GM19193 (cell line): ENCODE results near the gene RALBP1.

Source experiments
- POLR2A ChIP-seq: IDR thresholded peaks from 4 replicates; pipeline ENCODE4 v1.6.1; 2011; ENCODE audit not compliant: insufficient read depth, insufficient read length; ENCODE audit errors: extremely low read depth

The RALBP1 gene

DNA sequence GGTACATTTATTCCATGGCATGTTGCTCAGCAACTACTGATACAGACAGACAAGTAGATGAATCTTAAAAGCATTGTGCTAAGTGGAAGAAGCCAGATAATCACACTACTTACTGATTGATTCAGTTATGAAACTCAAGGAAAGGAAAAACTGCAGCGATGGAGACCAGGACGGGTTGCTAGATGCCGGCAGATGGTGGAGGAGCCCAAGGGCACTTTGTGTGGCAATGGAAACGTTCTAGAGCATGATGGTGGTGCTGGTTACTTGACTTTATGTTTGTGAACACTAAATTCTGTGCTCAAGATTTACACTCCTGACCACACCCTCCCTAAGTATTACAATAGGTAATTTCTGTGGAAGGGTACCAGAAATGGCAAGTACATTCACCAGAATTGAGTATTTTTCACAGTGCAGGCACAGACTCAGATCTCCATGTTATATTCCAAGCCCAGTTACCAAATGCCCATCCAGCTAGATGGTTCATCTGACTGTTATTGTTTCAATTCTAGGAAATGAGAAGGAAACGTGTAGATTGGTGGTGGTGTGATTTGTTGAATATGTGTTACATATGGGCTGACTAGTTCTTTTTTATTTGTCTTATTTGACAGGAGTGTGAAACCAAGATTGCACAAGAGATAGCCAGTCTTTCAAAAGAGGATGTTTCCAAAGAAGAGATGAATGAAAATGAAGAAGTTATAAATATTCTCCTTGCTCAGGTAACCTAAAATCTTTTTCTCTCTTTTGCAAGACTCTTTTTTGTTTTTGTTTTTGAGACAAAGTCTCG lies 55.1 kb downstream of the RALBP1 start:
- TF ChIP-seq POLR2A, result no peak

DNA sequence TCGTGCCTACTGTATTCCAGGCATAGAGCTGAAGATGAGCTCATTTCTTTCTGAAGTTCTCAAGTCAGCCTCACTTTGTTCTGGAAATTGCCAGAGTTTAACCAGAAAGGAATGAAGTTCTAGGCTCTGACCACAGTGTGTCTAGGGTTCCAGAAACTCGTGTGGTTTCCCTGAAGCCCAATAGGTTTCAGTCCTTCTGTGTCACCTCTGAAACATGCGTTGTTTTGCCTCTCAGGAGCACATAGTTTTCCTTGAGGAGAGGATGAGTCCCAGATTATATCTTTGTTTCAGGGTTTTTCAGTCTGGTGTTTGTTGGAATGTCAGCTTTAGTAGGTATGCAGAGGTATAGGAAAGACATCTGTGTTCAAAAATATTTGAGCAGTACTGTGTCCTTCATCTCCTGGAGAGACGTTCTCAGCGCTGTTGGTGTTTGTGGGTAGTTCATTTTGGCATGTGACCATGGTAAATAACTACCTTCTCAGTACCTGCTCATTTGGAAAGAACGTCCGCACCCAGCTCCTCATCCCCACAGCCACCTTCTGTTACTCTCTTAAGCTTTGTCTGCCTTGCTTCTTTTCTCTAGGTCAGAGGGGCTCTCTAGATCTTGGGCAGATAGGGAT lies 56.6 kb downstream of the RALBP1 start:
- TF ChIP-seq POLR2A, result no peak

GRCh38 chr18:9534844-9535243 lies 59.5 kb downstream of the RALBP1 start:
- TF ChIP-seq POLR2A, result no peak

- TF ChIP-seq POLR2A, result no peak
Observed at GRCh38 chr18:9535430-9535991, 60.2 kb downstream of the RALBP1 start.

- no peak for TF ChIP-seq POLR2A
Observed at GRCh38 chr18:9536354-9537152, 61.2 kb downstream of the RALBP1 start.

GRCh38 chr18:9537677-9538076 lies 62.4 kb downstream of the RALBP1 start:
- no peak for TF ChIP-seq POLR2A

- TF ChIP-seq POLR2A, result no peak
Observed at GRCh38 chr18:9539283-9539682, 64.0 kb downstream of the RALBP1 start.

DNA sequence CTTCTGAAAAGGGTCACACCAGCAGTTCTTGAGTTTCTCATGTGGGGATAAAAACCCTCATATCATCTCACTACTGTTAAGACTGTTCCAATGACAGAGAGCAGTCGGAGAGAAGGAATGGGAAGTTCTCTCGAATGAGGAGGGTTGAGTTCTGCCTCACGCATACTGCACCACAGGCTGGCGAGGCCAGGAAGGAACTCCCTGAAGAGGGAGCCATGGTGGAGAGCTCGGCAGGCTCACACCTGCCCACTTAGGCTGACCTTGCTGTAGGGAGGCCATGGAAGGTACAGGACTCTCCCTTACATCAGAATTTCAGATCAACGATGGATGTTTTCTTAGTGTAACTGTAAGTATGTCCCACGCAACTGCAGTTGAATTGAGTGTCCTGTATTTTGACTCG lies 64.6 kb downstream of the RALBP1 start:
- TF ChIP-seq POLR2A, result no peak

DNA sequence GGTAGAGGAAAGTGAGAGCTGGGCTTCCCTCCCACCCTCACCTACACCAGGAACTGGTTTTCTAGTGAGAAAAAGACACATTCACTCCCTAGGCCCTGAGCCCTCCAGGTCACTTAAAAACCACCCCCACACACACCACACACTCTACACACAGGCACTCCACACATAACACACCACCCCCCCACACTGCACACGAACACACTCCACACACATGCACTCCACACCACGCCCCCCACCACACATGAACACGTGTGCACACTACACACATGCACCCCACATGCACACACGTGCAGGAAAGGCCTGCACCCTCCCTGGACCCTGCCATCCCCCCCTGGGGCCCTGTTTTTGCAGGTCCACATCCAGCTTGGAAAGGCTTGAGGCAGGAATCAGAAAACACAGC lies 67.6 kb downstream of the RALBP1 start:
- TF ChIP-seq POLR2A, result no peak

DNA sequence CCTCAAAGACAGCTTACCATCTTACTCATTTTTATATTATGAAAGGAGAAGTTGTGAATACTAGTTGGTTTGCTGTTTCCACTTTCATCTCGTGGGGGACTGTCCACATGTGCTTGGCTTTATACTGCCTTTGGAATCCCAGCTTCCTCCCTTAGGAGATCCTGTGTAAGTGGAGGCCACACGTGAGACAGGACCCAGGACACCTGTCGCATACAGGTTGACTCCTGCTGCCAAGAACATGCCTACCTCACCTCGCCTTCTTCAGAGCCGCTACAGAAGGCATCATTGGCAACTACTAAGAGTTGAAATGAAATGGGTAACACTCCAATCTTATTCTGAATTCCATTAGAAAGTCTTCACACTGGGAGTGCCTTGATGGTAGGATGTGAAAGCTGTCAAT lies 69.7 kb downstream of the RALBP1 start:
- TF ChIP-seq POLR2A, result no peak

DNA sequence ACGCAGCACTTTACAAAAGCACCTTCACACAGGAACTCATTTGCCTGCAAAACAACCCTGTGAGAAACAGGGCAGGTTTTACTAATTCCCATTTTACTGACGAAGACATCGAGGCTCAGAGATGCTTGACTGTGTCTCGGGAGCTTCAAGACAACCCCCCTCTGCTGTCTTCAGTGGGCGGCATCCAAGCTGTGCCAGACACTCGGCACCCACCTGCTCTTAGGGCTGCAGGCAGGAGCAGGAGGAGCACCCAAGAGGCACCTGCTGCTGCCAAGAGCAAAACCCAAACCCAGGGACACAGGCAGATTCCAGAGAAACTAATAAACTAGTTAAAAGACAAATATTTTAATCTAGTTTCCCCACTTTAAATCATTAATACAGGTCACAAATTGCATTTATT lies 71.2 kb downstream of the RALBP1 start:
- TF ChIP-seq POLR2A, result no peak

DNA sequence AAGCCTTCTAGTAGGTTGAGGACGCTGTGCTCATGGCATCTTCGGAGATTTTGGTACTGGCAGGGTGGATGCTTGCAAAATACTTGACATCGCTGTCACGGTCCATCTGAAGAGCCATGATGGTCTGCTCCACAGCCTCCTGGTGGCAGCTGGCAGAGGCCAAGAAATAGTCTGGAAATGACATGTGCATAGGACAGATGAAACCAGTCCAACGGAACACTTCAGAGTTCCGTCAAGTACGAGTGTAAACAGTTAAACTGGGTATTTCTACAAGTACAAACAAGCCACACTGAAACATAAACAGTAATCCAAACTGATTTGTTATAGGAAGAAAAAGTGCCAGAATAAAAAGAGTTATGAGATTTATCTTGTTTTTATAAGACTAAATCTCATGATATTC lies 72.5 kb downstream of the RALBP1 start:
- TF ChIP-seq POLR2A, result no peak

DNA sequence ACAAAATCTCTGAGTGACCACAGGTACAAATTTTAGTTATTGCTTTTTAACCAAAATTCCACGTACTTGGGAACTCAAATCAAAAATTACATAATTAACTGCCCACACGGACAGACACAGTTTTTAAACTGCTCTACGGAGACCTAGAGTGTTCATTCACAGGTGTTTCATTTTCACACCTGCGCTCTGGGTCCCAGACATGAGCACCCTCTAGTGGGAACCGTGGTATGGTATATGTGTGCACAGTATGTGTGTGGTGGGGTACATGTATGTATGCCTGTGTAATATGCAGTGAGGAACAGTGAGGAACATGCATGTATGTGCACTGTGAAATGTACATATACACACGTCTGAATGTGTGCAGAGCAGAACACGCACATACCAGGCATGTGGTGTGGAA lies 74.1 kb downstream of the RALBP1 start:
- TF ChIP-seq POLR2A, result no peak

DNA sequence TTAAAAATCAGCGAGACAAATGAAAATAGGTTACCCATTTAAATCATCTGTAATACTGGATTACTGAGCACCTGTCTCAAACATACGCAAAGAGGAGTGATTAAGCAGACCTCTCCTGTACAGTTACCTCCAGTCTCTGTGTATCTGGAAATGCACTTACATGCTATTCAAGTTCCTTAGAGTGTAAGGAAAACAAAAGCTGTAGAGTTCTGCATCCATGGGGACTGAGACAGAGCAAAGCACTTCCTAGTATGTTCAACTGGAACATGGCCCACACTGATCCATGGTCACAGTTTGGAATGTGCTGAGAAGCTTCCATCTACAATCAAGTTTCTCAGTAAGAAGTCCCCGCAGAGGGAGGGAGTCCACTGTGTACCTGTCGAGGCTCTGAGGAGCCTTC lies 75.1 kb downstream of the RALBP1 start:
- no peak for TF ChIP-seq POLR2A

DNA sequence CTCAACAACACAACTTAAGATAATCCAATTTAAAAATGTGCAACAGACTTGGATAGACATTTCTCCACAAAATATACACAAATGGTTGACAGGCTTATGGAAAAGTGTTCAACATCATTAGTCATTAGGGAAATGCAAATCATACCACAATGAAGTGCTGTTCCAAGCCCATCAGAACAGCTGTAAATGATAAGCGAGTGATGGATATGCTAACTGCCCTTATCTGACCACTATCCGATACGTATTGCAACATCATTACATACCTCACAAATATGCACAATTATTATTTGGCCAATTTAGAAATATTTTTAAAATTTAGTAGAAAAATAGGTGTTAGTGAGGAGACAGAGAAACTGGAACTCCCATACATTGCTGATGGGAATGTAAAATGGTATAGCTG lies 76.9 kb downstream of the RALBP1 start:
- TF ChIP-seq POLR2A, result no peak
